Stimulated activated CD8-positive, alpha-beta memory T cell treated with anti-CD3 and anti-CD28 coated beads, Interleukin-7, amount 100 ng/mL, for 24 hours (primary cell): ENCODE data around the gene BMPR2.
"Not testable (repeated sequence)": the region's sequence is repeated elsewhere in the genome, so short reads cannot be mapped to it uniquely, and the experiment has no call there.

Experiments used
- DNase-seq: peaks from one replicate; pipeline ENCODE4 v3.0.0-alpha.2; 2020; ENCODE audit warnings: low read depth

Gene BMPR2

DNA sequence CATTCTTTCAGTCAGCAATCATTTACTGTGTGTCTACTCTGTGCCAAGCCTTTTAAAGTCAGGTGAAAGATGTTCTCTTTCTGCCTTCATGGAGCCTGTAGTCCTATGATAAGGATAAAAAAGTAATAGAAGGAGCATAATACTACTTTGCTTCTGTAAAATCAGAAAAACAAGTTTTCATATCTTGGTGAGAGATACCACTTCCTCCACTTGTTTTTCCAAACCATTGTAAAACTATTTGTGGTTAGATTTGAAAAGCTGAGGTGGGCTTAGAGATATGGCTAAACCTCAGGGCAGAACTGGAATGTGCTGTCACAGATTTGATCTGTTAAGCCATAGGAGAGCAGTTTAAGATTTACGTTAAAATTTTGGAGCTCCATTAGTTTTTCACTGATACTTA lies 153.9 kb downstream of the BMPR2 start:
- no peak for DNase-seq

DNA sequence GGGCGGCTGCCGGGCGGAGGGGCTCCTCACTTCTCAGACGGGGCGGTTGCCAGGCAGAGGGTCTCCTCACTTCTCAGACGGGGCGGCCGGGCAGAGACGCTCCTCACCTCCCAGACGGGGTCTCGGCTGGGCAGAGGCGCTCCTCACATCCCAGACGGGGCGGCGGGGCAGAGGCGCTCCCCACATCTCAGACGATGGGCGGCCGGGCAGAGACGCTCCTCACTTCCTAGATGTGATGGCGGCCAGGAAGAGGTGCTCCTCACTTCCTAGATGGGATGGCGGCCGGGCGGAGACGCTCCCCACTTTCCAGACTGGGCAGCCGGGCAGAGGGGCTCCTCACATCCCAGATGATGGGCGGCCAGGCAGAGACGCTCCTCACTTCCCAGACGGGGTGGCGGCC lies 159.2 kb downstream of the BMPR2 start:
- not testable (repeated sequence) for DNase-seq

DNA sequence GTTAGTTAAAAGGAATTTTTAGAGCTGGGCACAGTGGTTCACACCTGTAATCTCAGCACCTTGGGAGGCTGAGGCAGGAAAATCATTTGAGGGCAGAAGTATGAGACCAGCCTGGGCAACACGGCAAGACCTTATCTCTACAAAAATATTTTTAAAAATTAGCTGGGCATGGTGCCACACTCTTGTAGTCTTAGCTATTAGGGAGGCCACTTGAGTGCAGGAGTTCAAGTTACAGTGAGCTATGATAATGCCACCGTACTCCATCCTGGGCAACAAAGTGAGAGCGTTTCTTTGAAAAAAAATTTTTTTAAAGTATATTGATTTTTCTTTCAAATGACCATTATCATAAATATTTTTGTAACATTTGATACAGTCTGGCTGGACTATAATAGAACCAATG lies 165.0 kb downstream of the BMPR2 start:
- DNase-seq: no peak

DNA sequence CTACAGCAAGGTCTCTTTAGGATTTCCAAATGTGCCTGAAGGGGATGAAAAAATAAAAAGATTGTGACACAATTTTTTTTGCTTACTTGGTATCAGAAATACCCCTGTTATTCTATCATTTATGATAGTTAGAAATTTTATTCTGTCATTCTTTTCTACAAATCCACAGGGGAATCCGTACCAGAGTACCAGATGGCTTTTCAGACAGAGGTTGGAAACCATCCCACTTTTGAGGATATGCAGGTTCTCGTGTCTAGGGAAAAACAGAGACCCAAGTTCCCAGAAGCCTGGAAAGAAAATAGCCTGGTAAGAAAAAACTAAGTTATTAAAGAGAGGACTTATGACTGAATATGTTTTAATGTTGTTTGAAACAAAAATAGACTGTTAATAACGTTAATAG lies 166.0 kb downstream of the BMPR2 start:
- DNase-seq: no peak

DNA sequence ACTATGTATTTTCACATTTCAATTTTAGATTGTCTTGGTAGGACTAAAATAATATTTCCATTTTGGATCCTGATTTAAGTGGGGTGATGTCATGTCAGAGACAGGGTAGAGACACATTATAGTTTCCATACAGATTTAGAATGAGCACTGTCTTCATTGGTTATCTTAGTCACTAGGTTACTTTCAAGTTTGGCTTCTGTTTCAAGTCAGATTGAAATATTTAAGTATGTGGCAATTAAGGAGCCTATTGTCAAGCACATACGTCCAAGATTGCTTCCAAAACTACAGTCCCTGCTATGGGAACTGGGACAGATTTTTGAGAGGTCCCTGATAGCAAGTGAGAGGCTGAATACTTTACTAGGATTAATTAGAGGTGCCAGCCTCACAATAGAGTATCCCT lies 169.4 kb downstream of the BMPR2 start:
- DNase-seq: no peak

DNA sequence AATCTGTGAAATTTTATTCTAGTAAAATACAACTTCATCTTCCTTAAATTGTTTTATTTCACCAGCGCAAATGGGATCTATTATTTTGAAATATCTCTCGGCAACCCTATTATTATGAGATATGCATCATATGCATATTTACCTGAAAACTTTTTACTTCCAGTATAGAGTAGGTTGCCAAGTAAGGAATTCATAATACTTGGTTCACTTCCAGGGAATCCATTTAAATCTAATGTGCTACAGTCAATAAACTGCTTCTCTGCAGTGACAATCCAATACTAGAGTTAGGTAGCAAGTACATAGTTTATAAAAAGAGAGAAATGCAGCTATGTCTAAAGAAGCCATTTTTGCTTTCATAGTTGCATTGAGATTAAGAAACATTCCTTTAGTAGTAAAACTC lies 169.8 kb downstream of the BMPR2 start:
- no peak for DNase-seq

DNA sequence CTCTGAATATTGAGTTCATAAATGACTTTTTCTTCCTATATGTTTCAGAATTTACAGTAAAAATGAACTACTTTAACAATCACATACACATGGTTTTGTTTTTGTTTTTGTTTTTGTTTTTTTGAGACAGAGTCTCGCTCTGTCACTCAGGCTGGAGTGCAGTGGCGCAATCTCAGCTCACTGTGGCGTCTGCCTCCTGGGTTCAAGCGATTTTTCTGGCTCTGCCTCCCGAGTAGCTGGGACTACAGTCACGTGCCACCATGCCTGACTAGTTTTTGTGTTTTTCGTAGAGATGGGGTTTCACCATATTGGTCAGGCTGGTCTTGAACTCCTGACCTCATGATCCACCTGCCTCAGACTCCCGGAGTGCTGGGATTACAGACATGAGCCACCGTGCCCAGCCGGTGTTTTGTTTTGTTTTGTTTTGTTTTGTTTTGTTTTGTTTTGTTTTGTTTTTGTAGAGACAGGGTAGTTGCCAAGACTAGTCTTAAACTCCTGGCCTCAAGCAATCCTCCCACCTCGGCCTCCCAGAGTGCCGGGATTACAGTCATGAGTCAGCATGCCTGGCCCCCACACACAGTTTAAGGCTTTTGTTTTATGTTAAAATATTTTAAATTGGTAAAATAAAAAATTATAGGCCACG lies 170.5 kb downstream of the BMPR2 start:
- not testable (repeated sequence) for DNase-seq

DNA sequence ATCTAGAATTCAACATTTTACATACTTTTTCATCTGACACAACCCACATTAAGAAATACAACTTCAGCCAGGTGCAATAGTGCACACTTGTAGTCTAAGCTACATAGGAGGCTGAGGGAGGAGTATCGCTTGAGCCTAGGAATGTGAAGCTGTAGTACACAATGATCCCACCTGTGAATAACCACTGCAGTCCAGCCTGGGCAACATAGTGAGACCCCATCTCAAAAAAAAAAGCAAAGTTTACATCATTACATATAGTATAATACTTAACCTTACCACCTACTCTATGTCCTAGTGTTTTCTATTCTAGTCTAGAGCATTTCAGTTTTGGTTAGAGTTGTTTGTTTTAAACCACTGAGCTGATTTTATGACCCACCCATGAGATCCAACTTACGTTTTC lies 172.1 kb downstream of the BMPR2 start:
- no peak for DNase-seq

DNA sequence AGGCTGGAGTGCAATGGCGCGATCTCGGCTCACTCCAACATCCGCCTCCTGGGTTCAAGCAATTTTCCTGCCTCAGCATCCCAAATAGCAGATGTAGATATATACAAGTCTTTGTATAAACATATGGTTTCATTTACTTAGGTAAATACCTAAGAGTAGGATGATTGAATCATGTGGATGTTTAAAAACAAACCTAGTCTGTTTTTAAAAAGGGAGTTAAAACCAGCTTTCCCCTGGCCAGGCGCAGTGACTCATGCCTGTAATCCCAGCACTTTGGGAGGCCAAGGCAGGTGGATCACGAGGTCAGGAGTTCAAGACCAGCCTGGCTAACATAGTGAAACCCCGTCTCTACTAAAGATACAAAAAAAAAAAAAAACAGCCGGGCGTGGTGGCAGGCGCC lies 174.9 kb downstream of the BMPR2 start:
- not testable (repeated sequence) for DNase-seq

DNA sequence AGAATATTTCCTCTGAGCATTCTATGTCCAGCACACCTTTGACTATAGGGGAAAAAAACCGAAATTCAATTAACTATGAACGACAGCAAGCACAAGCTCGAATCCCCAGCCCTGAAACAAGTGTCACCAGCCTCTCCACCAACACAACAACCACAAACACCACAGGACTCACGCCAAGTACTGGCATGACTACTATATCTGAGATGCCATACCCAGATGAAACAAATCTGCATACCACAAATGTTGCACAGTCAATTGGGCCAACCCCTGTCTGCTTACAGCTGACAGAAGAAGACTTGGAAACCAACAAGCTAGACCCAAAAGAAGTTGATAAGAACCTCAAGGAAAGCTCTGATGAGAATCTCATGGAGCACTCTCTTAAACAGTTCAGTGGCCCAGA lies 179.2 kb downstream of the BMPR2 start:
- no peak for DNase-seq

DNA sequence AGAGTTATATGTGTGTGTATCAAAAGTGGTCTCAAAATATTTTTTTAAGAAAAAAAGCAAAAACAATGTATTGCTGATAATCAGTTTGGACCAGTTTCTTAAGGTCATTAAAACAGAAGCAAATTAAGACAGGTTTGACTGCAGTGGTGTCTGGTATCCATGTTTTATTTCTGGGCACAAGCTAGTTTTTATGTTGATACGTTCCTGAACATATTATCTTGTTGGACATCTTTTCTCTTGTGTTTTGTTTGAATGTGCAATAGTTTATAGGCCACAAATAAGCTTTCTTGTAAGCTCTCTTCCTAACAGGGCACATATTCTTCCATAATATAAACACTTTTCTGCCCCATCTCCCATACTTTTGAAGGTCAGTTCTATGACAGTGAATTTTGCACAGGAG lies 184.1 kb downstream of the BMPR2 start:
- DNase-seq: no peak

DNA sequence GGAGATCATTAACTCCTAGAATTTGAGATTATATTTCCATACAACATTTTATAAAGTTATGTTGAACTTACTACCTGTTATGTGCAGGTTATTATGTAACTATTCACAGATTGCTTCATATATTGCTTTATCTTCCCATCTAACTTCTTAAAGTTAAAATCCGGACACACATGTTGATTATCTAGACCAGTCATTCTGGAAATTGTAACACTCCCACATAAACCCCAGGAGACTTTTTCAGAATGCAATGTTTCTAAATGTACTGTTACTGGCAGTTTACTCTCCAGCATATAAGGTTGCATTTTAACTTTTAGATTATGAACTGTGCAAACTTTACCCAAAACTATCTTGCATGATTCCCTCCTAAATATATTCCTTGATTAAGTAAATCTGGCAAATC lies 188.1 kb downstream of the BMPR2 start:
- DNase-seq: no peak

DNA sequence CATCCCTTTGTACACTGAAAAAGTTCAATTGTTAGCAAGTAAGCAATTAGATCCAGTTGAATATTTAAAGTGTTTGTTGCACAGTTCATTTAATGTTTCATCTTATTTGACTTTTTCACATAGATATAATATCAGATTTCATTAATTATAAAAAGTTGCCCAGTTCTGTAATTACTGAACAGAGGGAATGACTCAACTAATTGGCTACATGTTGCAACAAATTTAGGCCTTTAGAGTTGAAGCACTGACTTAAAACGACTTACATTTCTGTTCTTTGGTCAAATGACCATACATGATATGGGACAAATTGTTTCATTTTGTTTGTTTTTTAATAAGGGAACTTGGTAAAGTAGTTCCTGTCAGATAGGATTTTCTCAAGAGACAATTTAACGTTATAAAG lies 190.2 kb downstream of the BMPR2 start:
- no peak for DNase-seq

DNA sequence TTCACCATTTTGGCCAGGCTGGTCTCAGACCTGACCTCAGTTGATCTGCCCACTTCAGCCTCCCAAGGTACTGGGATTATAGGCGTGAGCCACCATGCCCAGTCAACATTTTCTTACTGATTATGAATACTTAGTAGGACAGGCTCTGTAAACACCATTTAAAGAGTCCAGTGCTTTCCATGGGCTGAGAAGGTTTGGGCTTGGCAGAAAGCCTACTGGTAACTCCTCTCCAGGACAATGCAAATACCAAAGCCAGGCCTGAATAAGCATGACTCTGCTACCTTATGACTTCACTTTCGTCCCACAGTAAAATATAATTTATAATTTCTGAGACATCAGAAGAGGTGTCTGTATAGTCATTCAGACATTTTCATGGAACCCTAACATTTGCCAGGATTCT lies 198.4 kb downstream of the BMPR2 start:
- DNase-seq: no peak

DNA sequence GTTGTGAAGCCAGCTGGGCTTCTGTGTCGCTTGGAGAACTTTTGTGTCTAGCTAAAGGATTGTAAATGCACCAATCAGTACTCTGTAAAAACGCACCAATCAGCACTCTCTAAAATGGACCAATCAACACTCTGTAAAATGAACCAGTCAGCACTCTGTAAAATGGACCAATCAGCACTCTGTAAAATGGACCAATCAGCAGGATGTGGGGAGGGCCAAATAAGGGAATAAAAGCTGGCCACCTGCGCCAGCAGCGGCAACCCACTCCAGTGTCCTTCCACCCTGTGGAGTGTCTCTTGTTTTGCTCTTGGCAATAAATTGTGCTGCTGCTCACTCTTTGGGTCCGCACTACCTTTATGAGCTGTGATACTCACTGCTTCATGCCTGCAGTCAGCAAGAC lies 199.1 kb downstream of the BMPR2 start:
- DNase-seq: not testable (repeated sequence)

DNA sequence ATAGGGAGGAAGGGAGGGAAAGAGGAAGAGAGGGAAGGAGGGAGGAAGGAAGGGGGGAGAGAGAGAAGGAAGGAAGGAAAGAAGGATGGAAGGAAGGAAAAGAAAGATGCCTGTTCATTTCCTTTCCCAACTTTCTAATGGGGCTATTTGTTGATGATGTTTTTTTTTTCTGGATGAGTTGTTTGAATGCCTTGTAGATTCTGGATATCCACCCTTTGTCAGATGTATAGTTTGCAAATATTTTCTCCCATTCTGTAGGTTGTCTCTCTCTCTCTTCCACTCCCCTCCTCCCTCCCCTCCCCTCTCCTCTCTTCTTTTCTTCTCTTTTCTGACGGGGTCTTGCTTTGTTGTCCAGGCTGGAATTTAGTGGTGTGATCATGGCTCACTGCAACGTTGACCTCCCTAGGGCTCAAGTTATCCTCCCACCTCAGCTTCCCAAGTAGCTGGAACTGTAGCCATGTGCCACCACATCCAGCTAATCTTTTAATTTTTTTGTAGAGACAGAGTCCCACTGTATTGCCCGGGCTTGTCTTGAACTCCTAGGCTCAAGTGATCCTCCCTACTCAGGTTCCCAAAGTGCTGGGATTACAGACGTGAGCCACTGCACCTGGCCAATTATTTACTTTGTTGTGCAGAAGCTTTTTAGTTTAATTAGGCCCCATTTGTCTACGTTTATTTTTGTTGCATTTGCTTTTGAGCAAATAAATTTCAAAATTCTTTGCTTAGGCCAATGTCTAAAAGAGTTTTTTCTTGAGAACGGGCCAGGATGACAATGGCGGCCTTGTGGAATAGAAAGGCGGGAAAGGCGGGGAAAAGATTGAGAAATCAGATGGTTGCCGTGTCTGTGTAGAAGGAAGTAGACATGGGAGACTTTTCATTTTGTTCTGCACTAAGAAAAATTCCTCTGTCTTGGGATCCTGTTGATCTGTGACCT lies 201.4 kb downstream of the BMPR2 start:
- no peak for DNase-seq

DNA sequence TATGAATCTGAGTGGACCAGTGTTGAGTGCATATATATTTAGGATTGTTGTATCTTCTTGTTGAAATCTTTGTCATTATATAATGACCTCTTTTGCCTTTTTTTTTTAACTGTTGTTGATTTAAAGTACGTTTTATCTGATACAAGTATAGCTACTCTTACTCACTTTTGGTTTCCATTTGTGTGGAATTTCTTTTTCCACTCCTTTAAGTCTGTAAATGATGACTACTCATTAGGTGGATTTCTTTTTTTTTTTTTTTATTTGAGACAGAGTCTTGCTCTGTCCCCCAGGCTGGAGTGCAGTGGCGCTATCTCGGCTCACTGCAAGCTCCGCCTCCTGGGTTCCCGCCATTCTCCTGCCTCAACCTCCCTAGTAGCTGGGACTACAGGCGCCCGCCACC lies 206.7 kb downstream of the BMPR2 start:
- not testable (repeated sequence) for DNase-seq

DNA sequence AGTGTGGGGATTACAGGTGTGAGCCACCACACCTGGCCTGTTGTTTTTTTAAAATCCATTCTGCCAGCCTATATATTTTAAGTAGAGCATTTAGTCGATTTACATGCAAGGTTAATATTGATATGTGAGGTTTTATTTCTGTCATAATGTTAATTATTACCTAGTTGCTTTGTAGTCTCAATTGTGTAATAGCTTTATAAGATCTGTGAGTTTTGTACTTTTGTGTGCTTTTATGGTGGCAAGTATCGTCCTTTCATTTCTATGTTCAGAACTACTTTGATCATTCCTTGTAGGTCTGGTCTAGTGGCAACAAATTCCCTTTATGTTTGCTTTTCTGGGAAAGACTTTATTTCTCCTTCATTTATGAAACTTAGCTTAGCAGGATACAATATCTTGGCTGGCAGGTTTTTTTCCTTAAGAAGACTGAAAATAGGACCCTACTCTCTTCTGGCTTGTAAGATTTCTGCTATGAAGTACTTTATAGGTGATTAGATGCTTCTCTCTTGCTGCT lies 207.6 kb downstream of the BMPR2 start:
- no peak for DNase-seq

DNA sequence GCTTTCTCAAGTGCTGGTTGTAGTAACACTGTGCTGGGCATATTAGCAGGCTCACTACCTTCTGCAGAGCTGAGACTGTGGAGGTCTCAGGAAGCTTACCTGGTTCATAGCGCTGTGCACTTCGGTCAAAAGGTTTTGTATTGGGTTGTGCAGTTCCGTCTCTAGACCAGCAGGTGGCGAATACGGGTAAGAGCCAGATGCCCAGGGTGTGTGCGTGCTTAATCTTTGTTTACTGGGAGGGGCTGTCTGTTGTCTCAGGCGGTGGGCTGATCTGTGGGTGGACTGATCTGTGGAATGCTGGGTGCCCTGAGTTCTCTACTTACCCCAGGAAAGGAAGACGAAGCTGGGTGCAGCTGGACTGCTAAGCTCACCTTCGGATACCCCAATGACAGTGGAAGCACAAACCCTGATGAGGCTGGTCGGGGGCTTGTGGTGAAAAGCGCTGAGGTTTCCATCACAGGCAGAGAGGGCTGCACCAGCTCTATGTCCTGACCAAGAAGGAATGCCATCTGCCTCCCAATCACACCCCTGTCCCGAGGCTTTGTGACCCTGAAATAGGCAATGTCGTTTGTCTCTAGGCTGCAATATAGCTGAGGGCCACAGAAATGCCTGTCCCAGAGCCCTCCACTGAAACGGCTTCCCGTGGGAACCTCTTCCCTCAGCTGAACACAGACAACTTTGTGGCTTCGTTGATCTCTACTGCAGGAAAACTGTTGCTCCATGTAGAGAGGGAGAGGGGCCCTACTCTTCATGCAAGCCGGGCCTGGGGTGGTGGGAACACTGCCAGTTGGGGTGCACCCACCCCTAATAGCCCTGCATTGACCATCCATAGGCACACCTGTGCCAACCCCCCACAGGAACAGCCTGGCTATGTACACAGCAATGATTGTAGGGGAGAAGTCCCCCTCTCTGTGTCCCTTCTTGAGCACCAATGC lies 212.8 kb downstream of the BMPR2 start:
- DNase-seq: peak; percentile 27

DNA sequence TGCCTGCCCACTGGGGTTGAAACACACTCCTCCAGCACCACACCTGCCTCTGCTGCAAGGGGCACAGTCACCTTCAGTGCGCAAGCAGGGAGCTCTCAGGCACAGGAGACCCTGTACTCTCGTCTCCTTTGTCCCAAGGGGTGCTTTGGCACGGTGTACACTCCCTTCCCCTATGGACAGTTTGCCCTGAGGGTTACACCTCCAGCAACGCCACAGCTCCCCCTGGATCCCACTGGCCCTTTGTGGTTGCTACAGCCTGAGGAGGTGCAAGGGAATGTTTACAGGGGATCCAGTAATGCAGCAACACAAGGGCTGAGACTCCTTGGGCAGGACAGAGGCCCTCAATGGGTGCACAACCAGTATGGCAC lies 213.4 kb downstream of the BMPR2 start:
- no peak for DNase-seq

DNA sequence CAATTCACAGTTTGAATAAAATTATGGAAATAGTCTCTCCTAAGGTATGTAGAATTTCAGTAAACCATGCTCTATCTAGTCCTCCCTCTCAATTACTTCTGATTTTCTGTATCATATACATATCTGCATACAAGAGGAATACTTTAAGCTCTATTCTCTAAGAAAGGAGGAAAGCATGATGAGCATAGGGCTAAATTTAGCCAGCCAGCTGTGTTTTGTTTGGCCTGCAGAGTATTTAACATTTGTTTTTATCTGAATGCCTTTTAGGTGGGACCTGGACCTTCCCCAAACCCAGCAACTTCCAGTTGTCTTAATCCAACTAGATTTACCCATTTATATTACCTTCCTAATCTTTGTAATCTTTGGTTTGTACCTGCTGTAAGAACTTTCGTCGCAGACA lies 216.4 kb downstream of the BMPR2 start:
- no peak for DNase-seq

DNA sequence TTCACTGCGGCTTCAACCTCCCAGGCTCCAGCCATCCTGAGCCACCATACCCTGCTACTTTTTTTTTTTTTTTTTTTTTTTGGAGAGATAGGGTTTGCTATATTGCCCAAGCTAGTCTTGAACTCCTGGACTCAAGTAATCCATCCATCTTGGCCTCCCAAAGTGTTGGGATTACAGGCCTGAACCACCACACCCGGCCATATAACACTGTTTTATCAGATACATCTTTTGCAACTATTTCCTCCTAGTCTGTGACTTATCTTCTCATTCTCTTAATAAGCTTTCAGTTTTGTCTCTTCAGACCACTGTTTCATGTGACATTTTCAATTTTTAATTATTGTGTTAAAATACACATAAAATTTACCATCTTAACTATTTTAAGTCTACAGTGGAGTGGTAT lies 223.0 kb downstream of the BMPR2 start:
- DNase-seq: no peak
